ENCODE results near the gene ZNF280D.
A peak's percentile ranks its signal among the peaks of the same experiment; 100 is the strongest.

The ZNF280D gene

GRCh38 chr15:56736881-56737707, 3.8 kb upstream of the ZNF280D start:
- TF ChIP-seq PPARA (CRISPR knock-in tag; IDR thresholded peaks at IDR 0.05; ENCODE audit: borderline replicate concordance): no peak
- no peak for TF ChIP-seq BACH2 (CRISPR knock-in tag; IDR thresholded peaks at IDR 0.05; ENCODE audit: borderline replicate concordance)
- TF ChIP-seq POU6F1 (CRISPR knock-in tag; IDR thresholded peaks at IDR 0.05; ENCODE audit: borderline replicate concordance, low read depth): no peak
- no peak for TF ChIP-seq ZC3H10 (CRISPR knock-in tag; IDR thresholded peaks at IDR 0.05)
- TF ChIP-seq ZNF565 (CRISPR knock-in tag; conservative IDR thresholded peaks at IDR 0.05; ENCODE audit: low read depth): no peak
- TF ChIP-seq ZNF70 (CRISPR knock-in tag; IDR thresholded peaks at IDR 0.05): no peak
- TF ChIP-seq TSHZ2 (CRISPR knock-in tag; IDR thresholded peaks at IDR 0.05): no peak
- TF ChIP-seq TCF4 (CRISPR knock-in tag; IDR thresholded peaks at IDR 0.05; ENCODE audit: borderline replicate concordance): no peak
- no peak for ATAC-seq

- no peak for ATAC-seq
- TF ChIP-seq TCF4 (CRISPR knock-in tag; IDR thresholded peaks at IDR 0.05; ENCODE audit: borderline replicate concordance) (no peak), ISL1 (CRISPR knock-in tag; IDR thresholded peaks at IDR 0.05) (0 out of 2 replicates have a peak, but pooled peaks have one; percentile 16), TSHZ2 (CRISPR knock-in tag; IDR thresholded peaks at IDR 0.05) (no peak)
These were observed 3.0 kb upstream of the ZNF280D start for GRCh38 chr15:56736308-56736707.

GRCh38 chr15:56735589-56735988, 2.3 kb upstream of the ZNF280D start:
- ATAC-seq: no peak
- TF ChIP-seq TOX (CRISPR knock-in tag; IDR thresholded peaks at IDR 0.05; ENCODE audit: borderline replicate concordance): no peak
- TF ChIP-seq CREB5 (CRISPR knock-in tag; IDR thresholded peaks at IDR 0.05; ENCODE audit: low read depth): no peak
- no peak for TF ChIP-seq ZFP30 (CRISPR knock-in tag; IDR thresholded peaks at IDR 0.05)
- TF ChIP-seq ZC3H10 (CRISPR knock-in tag; IDR thresholded peaks at IDR 0.05): no peak
- no peak for TF ChIP-seq RARB (CRISPR knock-in tag; IDR thresholded peaks at IDR 0.05)
- TF ChIP-seq ARNTL (CRISPR knock-in tag; IDR thresholded peaks at IDR 0.05; ENCODE audit: borderline replicate concordance, low read depth): no peak
- TF ChIP-seq ESRRG (CRISPR knock-in tag; IDR thresholded peaks at IDR 0.05): no peak

- no peak for ATAC-seq
- no peak for TF ChIP-seq CSRNP3 (CRISPR knock-in tag; IDR thresholded peaks at IDR 0.05)
- TF ChIP-seq TCF4 (CRISPR knock-in tag; IDR thresholded peaks at IDR 0.05; ENCODE audit: borderline replicate concordance): no peak
- TF ChIP-seq ZNF70 (CRISPR knock-in tag; IDR thresholded peaks at IDR 0.05): no peak
- TF ChIP-seq ARNTL (CRISPR knock-in tag; IDR thresholded peaks at IDR 0.05; ENCODE audit: borderline replicate concordance, low read depth): no peak
- TF ChIP-seq TOX (CRISPR knock-in tag; IDR thresholded peaks at IDR 0.05; ENCODE audit: borderline replicate concordance): no peak
- TF ChIP-seq POU6F1 (CRISPR knock-in tag; IDR thresholded peaks at IDR 0.05; ENCODE audit: borderline replicate concordance, low read depth): no peak
- TF ChIP-seq ZFP30 (CRISPR knock-in tag; IDR thresholded peaks at IDR 0.05): no peak
- no peak for TF ChIP-seq TSHZ2 (CRISPR knock-in tag; IDR thresholded peaks at IDR 0.05)
- TF ChIP-seq ZFP3 (CRISPR knock-in tag; IDR thresholded peaks at IDR 0.05): no peak
- TF ChIP-seq PPARA (CRISPR knock-in tag; IDR thresholded peaks at IDR 0.05; ENCODE audit: borderline replicate concordance): no peak
These were observed 815 bp upstream of the ZNF280D start for GRCh38 chr15:56734013-56734635.
